GM19395 (cell line): ENCODE results near the gene MTAP.

Source experiments
- ATAC-seq: cut with Tn5 transposase; IDR thresholded peaks from one replicate; pipeline ENCODE4 v1.9.1; 2021; ENCODE audit warnings: mild to moderate bottlenecking, moderate library complexity; ENCODE audit not compliant: unreplicated experiment

The MTAP gene

DNA sequence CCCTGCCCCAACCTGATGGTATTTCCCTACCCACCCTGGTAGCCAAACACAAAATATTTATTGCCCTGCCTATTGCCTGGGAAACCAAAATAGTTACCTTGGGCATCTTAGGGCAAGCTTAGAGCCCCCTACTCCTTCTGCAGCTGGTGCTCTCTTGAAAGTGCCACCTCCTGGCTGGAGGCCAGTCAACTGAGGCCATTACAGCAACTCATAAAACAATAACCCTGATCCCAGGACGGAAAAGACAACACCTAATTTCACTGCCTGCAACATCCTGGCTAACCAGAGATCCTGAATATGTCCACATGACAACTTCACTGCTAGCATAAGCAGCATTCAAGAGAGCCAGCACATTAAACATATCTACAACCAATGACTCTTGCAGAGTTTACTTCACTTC is 38.7 kb downstream of the MTAP start:
- ATAC-seq = no peak

DNA sequence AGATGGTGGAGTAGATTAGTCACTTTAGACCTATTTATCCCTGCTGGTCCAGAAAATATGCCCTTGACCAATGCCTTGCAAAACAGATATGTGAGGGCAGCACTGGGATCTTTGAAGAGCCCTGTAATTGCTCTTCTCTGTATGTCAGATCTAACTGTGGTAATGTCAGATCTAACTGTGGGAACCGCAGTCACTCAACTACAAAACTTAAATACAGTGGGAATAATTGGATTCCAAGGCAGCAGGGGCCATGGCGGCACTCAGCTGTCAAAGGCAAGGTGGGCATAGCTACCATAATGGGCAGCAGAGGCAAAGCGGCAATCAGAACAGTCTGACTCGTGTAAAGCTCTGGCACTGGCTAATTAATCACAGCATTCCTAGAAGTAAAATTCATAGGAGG is 46.2 kb downstream of the MTAP start:
- no peak for ATAC-seq

DNA sequence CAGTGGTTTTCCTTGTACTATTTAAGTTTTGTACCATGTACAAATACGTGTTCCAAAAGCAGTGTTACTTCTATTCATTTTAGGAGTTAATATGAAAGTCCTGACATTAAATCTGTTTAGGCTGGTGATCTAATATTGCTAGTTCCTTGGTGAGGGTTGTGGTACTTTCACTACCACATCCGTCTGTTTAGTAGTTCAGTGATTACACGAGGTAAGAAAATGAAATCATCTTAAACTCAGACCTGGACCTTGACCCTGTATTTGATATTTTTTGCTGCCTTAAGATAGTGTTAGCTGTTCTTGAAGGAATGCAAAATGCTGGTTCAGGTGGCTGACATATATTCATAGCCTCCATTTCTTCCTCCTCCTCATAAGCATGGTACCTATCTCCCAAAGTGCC is 50.3 kb downstream of the MTAP start:
- ATAC-seq = peak; percentile 99

DNA sequence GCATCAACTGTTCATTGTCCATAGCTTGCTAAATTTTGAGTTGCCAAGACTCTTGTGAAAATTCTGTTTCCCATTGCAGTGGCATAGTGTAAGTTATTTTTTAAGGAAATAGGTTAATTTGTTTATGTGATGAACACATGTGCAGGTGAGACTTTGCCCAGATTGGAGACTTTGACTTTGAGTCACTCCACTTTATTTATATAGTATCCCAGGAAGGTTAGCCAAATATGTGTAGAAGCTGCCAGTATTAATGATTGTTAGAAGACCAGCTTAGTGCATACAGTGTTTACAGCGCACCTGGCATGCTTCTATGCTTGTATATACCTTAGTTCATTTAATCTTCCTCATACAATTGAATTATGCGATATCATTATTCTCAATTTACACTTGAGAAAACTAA is 51.0 kb downstream of the MTAP start:
- ATAC-seq = no peak

DNA sequence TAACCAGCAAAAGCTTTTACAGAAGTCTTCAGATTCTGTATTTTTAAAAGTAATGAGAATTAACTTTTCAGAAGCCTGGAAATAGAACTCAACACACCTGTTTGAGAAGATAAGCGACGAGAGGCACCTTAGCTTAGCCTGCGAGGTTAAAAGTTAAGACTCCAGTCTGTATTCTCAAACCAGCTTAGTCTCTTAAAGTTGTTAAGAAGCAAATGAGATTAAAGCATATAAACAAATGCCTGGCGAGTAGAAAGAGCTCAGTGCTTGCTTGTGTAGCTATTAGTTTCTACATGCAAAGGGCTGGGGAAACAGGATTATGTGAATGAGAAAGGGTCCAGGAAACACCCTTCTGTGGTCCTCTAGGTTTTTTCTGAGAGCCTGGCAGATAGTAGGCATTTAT is 51.7 kb downstream of the MTAP start:
- no peak for ATAC-seq

DNA sequence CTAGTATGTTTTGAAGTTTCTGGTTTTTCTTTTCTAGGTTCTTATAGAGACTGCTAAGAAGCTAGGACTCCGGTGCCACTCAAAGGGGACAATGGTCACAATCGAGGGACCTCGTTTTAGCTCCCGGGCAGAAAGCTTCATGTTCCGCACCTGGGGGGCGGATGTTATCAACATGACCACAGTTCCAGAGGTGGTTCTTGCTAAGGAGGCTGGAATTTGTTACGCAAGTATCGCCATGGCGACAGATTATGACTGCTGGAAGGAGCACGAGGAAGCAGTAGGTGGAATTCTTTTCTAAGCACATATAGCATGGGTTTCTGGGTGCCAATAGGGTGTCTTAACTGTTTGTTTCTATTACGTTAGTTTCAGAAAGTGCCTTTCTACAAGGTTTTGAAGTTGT is 52.2 kb downstream of the MTAP start:
- no peak for ATAC-seq

DNA sequence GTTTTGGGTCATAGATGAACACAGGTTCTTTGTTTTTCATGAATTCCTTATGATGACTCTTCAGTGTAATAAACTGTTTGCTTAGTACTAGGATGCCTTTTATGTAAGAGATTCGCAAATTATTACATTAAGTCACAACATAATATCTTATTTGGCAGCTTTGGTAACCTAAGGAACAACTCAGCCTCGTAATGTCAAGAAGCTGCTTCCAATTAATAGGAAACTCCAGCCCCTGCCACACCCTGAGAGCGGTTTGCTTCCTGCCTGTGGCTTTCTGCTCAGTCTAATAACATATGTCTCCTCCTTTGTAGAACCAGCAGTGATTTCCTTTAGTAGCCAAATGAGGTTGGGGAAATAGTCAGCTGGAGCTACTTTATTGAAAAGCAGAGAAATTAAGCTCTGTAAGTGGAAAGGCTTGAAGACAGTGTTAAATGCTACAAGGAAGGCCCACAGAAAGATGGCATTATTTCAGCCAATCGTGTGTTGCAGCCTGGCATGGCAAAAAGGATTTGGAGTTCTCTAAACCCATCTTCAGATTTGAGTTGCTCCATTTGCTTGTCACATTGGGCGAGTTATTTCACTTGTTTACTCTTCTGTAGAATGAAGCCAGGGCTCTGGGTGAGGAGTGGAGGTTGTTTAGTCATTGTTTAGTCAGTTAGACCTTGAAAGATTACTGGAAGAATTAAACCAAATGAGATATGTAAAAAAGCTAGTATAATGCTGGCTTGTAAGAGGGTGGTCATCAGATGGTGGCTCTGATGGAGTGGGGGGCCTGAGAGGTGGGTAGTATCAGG is 54.1 kb downstream of the MTAP start:
- ATAC-seq = no peak

DNA sequence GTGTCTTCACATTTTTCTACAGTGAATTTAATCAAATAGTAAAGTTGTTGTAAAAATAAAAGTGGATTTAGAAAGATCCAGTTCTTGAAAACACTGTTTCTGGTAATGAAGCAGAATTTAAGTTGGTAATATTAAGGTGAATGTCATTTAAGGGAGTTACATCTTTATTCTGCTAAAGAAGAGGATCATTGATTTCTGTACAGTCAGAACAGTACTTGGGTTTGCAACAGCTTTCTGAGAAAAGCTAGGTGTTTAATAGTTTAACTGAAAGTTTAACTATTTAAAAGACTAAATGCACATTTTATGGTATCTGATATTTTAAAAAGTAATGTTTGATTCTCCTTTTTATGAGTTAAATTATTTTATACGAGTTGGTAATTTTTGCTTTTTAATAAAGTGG is 60.4 kb downstream of the MTAP start:
- ATAC-seq = peak; percentile 54

DNA sequence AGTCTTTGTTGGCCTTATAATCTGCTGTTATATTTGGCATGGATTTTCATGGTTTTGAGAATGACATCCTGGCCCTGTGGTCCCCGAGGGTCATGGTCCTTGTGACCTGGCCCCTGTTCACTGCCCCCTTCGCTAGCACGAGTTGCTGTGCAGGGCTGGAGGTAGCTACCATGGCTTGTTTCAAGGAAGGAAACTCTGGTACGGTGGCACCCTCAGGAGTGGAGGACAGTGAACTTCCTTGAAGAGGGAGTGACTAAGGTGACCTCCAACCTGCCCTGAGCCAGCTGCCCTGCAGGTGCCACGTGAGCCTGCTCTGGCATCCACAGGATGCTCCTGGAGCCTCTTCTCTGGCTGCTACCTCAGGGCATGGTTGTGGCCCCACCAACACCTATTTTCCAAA is 62.1 kb downstream of the MTAP start:
- no peak for ATAC-seq

DNA sequence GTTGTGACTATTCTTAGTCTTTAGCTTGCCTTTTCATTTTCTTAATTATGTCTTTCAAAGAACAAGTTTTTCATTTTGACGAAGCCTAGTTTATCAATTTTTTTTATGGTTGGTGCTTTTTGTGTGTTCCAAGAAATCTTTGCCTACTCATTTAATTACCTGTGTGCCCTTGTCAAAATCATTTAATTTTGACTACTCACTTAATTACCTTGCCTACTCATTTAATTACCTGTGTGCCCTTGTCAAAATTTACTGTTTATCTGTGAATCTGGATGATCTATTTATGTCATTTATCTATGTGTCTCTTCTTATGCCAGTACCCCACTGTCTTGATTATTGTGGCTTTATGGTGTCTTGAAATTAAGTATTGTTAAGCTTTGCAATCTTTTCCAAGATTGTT is 63.9 kb downstream of the MTAP start:
- ATAC-seq = no peak

DNA sequence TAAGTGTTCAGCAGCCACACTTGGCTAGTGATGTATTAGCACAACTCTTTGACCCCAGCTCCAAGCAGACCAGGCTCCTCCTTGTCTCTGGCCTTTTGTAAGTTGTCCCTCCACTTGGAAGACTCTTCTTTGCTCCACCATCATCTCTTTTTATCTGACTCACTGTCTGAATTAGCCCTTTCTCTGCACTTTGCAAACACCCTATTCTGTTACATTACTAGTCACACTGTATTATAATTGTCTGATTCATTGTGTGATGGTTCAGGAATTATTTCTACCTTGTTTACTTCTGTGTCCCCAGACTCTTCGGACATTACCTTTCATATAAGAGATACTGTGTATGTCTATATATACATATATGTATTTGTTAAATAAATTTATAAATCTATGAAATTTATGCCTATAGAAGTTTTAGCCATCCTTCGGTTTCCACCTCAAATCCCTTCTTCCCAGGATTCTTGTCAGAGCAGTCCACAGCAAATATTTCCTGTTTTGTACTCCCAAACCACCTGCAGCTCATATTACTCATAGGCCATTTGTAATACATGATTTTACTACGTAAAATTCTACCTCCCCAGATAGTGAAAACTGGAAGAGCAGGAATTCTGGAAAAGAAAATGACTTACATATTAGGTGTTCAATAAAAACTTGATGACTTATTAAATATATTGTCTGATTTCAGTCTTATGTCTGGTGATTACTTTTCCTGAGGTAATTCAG is 69.0 kb downstream of the MTAP start:
- ATAC-seq = no peak

DNA sequence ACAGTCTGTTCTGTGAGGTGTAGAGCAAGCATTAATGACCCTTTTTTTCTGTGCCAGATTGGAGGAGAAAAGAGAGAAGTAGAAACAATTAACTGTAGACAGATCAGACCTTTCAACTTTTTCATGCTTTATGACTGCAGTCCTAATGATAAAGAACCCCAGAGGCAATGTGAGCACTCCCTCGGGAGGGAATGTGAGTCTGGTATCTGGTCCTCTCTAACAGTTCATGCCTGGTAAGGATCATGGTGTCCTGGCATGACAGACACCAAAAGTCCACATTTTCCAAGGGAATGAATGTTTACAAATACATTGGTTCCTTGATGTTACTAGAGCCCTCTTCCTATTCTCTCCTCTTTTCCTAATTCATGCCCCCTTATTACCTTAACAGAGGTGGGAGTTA is 70.3 kb downstream of the MTAP start:
- no peak for ATAC-seq

DNA sequence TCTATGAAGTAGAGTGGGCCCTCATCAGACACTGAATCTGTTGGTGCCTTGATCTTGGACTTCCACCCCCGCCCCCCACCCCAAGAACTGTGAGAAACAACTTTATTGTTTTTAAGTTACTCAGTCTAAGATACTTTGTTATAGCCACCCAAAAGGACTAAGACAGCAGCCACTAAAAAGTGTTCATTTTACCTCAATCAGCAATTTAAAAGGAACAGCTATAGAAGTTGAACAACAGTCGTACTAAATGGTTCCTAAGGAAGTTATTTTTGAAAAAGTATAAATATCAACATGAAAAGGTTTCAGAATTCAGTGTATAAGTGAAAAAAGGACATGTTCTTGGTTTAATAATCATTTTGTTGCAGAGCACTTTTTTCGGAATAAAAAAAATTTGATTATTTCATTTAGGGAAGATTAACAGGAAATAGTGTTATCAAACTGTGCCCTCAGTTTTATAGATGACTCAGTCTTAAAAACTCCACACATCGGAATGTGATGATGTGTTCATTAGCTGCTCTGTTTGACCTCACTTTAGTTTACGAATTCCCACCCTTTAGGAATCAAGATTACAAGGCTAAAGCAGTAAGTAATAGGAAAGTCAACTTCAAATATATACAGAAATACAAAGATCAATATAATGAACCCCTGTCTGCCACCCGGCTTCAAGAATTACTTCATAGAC is 71.2 kb downstream of the MTAP start:
- no peak for ATAC-seq

DNA sequence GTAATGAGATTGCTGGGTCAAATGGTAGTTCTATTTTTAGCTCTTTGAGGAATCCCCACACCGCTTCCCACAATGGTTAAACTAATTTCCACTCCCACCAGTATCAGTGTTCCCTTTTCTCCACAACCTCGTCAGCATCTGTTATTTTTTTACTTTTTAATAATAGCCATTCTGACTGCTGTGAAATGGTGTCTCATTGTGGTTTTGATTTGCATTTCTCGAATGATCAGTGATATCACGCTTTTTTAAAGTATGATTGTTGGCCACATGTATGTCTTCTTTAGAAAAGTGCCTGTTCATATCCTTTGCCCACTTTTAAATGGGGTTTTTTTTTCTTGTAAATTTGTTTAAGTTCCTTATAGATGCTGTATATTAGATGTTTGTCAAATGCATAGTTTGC is 73.5 kb downstream of the MTAP start:
- ATAC-seq = no peak

DNA sequence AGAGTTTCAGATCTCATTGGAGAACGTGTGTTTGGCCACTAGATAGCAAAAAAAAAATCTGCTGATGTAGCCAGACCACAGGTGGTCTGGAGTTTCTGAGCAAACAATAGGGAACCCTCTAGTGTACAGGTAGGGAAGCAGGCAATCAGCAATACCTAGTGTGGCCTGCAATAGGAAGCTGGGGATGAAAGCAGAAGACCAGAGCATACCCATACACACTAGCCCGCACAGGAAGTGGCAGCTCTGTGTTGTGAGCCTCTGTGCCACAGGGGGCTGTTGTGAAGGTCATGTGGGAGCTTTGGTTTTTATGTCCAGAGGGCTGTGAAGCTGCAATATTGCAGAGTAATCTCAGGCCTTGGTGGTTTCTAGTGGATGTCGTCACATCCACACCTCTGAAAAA is 81.2 kb downstream of the MTAP start:
- no peak for ATAC-seq

DNA sequence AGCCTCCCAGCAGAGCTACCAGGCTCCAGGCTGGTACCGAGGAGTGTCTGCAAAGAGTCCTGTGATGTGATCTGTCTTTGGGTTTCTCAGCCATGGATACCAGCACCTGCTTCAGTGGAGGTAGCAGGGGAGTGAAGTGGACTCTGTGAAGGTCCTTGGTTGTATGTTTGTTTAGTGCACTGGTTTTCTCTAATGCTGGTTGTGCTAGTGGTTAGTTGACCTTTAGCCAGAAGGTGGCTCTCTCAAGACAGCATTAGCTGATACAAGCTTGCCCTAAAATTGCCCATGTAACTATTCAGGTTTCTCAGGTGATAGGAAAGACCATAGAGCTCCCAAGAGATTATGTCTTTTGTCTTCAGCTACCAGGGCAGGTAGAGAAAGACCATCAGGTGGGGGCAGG is 87.2 kb downstream of the MTAP start:
- ATAC-seq = no peak

DNA sequence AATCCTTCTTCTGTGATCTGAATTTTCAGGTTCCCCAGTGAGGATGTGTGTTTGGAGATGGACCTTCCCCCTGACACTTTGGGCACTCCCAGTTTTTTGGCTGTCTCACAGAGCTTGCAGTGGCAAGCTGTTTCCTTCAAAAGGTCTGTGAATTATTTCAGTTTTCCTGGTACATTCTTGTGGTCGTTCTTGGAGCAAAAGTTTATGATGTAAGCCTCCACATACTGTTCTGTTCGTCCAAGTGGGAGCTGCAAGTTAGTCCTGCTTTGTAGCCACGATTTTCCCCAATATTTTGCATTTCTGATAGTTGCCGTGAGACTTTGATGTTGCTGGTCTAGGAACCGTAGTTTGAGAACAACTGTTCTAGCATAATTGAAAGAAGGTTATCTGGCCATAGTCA is 88.3 kb downstream of the MTAP start:
- ATAC-seq = no peak

DNA sequence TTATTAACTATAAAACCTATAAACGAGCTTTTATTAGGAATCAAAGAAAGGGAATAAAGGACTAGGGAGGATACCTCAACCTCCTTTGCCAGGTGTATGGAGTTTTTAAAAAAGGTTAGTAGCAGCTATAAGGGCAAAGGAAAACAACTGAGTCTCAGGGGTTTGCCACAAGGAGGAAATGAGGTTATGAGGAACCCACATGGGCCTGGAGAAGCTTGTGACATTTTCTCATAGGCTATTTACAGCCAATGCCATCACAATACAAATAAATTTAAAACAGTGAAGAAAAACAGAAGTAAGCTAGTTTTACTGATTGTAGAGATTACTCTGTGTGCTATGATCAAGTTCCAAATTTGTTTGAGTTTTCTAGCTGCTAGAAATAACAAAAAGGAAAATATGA is 99.1 kb downstream of the MTAP start:
- ATAC-seq = no peak

DNA sequence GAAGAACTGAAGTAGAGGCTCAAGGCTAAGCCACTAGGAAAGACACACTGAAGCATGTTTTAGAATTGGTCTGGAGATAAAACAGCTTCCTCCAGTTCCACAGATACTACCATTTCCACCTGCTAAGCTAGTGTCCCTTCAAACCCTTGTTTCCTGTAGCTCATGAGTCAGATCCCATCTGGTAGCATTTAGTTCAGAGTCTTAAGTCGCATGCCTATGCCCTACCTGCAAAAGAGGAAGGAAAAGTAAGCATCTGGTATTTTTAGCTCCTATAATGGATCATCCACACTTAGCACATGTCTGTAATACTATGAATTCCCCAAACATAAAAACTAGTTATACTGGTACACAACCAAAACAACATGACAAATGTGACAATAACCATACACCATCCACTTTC is 99.7 kb downstream of the MTAP start:
- ATAC-seq = no peak

DNA sequence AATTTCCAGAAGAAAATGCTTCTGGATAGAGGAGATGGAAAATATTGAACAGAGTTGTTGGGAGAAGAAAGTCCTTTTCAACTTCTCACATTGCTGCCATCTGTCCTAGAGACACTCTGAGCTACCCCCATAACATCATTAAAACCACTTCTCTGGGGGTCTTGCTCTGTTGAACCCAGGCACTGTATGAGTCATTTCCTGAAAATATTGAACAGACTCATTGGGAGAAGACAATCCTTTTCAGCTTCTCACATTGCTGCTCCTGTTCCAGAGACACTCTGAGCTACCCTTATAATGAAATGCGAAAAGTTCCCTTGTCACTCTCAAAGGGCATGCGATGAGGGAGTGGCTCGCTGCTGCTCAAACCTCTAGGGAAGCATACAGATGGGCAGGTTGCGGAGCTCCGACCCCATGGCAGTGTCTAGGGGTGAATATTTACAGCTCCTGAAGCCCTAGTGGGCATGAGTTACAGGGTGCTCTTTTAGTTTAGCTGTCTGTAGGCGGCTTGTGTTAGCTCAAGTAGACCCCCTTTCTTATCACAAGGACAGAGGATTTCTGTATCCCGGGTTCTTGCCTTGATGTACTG is 101.0 kb downstream of the MTAP start:
- ATAC-seq = no peak

DNA sequence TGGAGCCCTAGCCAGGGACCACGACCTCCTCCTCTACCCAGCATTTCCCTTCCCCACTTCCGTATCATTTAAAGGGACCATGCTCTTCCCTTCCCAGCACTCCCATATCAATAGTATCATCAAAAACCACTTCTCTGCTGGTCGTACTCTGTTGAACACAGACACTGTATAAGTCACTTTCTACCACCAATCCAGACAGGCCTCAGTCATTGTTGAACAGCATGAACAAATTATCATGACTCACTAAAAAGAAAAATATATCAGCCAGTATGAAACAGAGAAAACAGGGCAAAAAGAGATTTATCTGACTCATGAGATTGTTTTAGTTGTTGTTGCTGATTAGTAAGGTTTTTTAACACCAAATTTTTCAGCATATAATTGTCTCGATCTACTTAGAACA is 101.9 kb downstream of the MTAP start:
- no peak for ATAC-seq

DNA sequence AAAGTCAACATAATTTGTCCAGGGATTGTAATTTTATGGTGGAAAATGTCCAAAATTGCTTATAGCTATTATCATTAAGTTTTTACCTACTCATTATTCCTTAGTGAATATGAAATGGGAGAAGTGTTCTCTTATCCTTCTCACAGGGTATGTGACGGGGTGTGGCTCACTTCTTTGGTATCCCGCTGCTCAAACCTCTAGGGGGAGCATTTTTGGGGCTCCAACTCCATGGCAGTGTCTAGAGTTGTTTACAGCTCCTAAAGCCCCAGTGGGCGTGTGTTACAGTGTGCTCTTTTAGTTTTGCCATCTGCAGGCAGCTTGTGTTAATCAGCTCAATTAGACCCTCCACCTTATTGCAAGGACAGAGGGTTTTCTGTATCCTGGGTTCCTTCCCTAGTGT is 102.3 kb downstream of the MTAP start:
- no peak for ATAC-seq
